ENCODE data around the gene CAPN13.

The CAPN13 gene

DNA sequence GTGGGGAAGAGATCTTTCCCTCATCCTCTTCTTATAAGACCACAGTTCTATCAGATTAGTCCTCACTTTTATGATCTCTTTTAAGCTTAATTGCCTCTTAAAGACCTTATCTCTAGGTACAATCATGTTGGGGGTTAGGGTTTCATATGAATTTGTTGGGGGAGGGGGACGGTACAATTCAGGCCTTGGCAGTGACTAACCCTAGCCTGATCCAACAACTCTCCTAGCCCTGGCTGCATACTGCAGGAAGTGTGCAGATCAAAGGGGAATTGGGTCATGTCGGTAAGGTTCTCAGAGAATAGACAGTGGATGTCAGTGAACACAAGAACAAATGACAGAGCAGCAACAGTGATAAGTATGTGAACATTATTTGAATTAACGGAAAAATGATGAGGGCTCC lies 16.4 kb downstream of the CAPN13 start:
- DNase-seq (ENCODE audit: insufficient read length, low spot score) (no peak), FAIRE-seq (no peak)
- no peak for TF ChIP-seq POLR2AphosphoS5 (IDR thresholded peaks at IDR 0.05; ENCODE audit: low read depth, low read length)

- DNase-seq (ENCODE audit: insufficient read length, low spot score) (no peak), FAIRE-seq (no peak)
- no peak for TF ChIP-seq POLR2A (IDR thresholded peaks at IDR 0.05; ENCODE audit: low read depth, low read length)
- no peak for TF ChIP-seq SPI1 (IDR thresholded peaks at IDR 0.05; ENCODE audit: low read depth, low read length)
- no peak for TF ChIP-seq TAF1 (IDR thresholded peaks at IDR 0.05; ENCODE audit: low read depth, low read length)
- no peak for TF ChIP-seq POU2F2 (IDR thresholded peaks at IDR 0.05; ENCODE audit: low read depth, low read length)
- no peak for TF ChIP-seq POLR2AphosphoS5 (IDR thresholded peaks at IDR 0.05; ENCODE audit: low read depth, low read length)
- TF ChIP-seq PAX5 (IDR thresholded peaks at IDR 0.05; ENCODE audit: insufficient read depth, low read length, severe bottlenecking), result no peak
These were observed 17.5 kb downstream of the CAPN13 start for GRCh38 chr2:30789670-30790210.

DNA sequence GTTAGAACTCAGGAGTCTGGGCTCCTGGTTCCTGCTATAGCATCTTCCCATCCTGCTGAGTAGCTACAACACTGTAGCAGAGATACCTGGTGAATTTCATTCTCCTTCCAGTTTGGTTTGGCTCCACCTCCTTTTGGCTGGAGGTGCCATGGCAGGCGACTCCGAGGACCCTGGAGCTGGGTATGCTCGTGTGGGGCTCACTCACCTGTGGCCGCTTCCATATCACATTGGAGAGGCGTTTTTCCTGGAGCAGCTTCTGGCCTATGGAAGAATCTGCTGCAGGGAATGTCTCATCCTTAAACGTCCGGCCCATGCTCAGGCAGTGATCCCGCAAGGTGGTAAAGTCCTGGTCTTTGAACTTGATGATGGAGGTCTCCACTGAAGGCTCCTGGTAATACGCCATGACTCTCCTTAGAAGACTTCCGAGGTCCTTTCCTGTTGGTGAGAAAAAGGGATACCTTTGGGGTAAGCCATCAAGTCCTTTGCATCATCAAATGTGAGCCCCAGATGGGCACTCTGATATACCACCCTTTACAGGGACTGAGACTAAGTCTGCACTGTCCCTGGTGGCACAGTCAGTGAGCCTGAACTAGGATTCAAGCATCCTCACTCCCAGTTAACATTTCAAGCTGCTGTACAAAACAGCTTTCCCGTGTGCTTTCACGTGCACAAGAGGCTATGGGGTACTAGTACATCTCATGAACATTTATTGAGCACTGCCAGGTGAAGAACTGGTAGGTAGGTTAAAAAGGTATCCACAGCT lies 20.1 kb downstream of the CAPN13 start:
- TF ChIP-seq POU2F2 (IDR thresholded peaks at IDR 0.05; ENCODE audit: low read depth, low read length), result no peak
- FAIRE-seq, result no peak

DNA sequence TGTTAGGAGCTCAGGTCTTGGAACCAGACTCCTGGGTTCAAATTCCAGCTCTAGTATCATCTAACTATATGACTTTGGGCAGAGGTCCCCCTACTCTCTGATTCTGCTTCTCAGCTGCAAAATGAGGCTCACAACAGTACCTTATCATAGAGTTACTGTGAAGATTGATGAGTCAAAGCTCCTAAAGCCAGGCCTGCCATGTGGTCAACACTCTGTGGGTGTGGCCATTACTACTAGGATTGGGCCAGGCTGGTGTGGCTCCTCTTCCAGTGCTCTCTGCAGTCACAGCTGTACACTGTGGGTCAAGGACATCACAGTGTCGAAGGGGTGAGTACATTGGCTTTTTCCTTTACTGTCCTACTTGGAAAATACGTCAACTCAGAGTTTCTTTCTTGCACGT lies 22.6 kb downstream of the CAPN13 start:
- no peak for FAIRE-seq
- DNase-seq (ENCODE audit: insufficient read length, low spot score), result no peak
- TF ChIP-seq POLR2AphosphoS5 (IDR thresholded peaks at IDR 0.05; ENCODE audit: low read depth, low read length) (no peak), PAX5 (IDR thresholded peaks at IDR 0.05; ENCODE audit: insufficient read depth, low read length, severe bottlenecking) (no peak), TAF1 (IDR thresholded peaks at IDR 0.05; ENCODE audit: low read depth, low read length) (no peak), POU2F2 (IDR thresholded peaks at IDR 0.05; ENCODE audit: low read depth, low read length) (no peak), POLR2A (IDR thresholded peaks at IDR 0.05; ENCODE audit: low read depth, low read length) (no peak), SPI1 (IDR thresholded peaks at IDR 0.05; ENCODE audit: low read depth, low read length) (no peak)

More for the DNA sequence above, 20.1 kb downstream of the CAPN13 start:
- no peak for DNase-seq (ENCODE audit: insufficient read length, low spot score)

DNA sequence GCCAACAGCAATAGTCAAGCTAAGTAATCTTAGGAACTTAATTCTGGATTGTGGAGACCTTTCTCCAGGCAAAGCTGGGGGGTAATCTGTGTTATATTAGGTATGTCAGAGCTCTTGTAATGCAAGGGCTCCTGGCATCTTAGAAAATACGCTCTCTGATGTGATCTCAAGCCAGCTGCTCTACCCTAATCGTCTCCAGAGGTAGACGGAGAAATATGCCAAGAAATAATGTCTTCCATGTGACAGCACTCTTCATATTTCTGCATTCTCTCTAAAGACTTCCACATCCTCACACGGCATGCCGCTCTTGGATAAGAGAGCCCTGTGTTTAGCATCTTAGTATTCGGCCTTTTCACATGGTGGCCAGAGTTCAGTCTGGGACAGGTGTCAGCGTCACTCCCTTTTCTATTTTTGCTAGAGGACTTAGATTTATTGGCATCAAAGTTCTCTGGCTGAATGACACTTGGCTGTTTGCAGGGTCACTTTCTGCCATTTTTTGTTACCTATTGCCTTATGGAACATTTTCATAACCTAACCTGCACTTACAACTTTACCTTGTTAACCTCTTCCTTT lies 25.2 kb downstream of the CAPN13 start:
- TF ChIP-seq POLR2AphosphoS5 (IDR thresholded peaks at IDR 0.05; ENCODE audit: low read depth, low read length), result no peak
- TF ChIP-seq SPI1 (IDR thresholded peaks at IDR 0.05; ENCODE audit: low read depth, low read length), result no peak
- TF ChIP-seq PAX5 (IDR thresholded peaks at IDR 0.05; ENCODE audit: insufficient read depth, low read length, severe bottlenecking), result no peak
- TF ChIP-seq POU2F2 (IDR thresholded peaks at IDR 0.05; ENCODE audit: low read depth, low read length), result no peak
- no peak for TF ChIP-seq TAF1 (IDR thresholded peaks at IDR 0.05; ENCODE audit: low read depth, low read length)
- no peak for TF ChIP-seq POLR2A (IDR thresholded peaks at IDR 0.05; ENCODE audit: low read depth, low read length)
- DNase-seq (ENCODE audit: insufficient read length, low spot score) (no peak), FAIRE-seq (no peak)

DNA sequence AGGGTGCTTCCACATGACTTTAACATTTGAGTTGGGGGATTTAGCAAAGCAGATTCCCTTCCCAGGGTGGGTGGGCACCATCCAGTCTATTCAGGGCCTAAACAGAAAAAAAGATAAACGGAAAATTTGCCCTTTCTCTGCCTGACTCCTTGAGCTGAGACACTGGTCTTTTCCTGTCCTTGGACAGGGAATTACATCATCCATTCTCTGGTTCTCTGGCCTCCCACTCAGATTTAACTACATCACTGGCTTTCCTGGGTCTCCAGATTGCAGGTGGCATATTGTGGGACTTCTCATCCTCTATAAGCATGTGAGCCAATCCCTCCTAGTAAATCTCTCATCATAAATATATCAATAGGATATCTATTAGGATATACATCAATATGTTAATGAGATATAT lies 25.8 kb downstream of the CAPN13 start:
- FAIRE-seq (no peak), DNase-seq (ENCODE audit: insufficient read length, low spot score) (no peak)
- TF ChIP-seq POLR2A (IDR thresholded peaks at IDR 0.05; ENCODE audit: low read depth, low read length) (no peak), SPI1 (IDR thresholded peaks at IDR 0.05; ENCODE audit: low read depth, low read length) (no peak), TAF1 (IDR thresholded peaks at IDR 0.05; ENCODE audit: low read depth, low read length) (no peak), PAX5 (IDR thresholded peaks at IDR 0.05; ENCODE audit: insufficient read depth, low read length, severe bottlenecking) (no peak), POLR2AphosphoS5 (IDR thresholded peaks at IDR 0.05; ENCODE audit: low read depth, low read length) (no peak), POU2F2 (IDR thresholded peaks at IDR 0.05; ENCODE audit: low read depth, low read length) (no peak)

DNA sequence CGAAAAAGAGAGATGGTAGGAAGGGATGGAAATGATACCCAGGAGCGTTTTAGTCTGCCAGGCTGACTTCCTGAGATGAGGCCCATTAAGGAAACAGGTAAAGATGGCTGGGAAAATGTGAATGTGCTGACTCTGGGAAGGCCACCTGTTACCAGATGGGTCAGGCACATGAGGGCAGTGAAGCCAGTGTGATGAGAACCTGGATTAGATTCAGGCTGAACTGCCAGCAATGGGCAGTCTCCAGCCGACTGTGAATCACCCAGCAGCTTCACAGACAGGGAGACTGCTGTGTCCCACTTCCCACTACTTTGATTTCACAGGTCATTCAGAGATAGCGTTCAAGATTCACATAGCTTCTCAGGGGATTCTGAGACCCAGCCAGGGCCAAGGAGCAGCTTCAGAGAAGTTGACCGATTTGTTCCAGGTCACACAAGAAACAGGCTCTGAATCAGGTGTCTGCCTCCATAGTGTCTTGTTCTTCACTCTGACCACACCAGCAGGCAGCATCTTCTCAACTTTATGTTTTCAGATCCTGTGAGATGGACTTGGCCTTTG lies 26.4 kb downstream of the CAPN13 start:
- no peak for FAIRE-seq
- no peak for TF ChIP-seq POLR2AphosphoS5 (IDR thresholded peaks at IDR 0.05; ENCODE audit: low read depth, low read length)
- TF ChIP-seq TAF1 (IDR thresholded peaks at IDR 0.05; ENCODE audit: low read depth, low read length), result no peak
- no peak for TF ChIP-seq PAX5 (IDR thresholded peaks at IDR 0.05; ENCODE audit: insufficient read depth, low read length, severe bottlenecking)
- TF ChIP-seq POLR2A (IDR thresholded peaks at IDR 0.05; ENCODE audit: low read depth, low read length), result no peak
- TF ChIP-seq SPI1 (IDR thresholded peaks at IDR 0.05; ENCODE audit: low read depth, low read length), result no peak
- TF ChIP-seq POU2F2 (IDR thresholded peaks at IDR 0.05; ENCODE audit: low read depth, low read length), result no peak
- no peak for DNase-seq (ENCODE audit: insufficient read length, low spot score)

DNA sequence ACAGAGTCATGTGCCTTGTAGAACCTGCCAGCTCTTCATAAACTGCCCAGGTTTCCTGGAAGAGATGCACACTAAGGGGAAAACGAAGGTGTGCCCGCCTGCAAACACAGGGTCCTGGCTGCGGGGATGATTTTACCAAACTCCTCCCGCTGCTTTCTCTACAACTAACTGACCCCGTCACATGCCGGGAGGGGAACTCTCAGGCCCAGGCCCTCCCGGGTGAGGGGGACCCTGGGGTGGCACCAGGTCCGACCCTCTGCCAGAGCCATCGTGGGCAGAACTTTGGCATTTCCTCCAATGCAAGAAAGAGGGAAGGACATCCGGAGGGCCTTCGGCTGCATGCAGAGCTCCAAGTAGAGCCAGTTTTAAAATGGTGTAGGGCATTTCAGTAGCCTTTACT lies 28.6 kb downstream of the CAPN13 start:
- no peak for FAIRE-seq
- DNase-seq (ENCODE audit: insufficient read length, low spot score), result no peak
- no peak for TF ChIP-seq PAX5 (IDR thresholded peaks at IDR 0.05; ENCODE audit: insufficient read depth, low read length, severe bottlenecking)
- TF ChIP-seq POLR2A (IDR thresholded peaks at IDR 0.05; ENCODE audit: low read depth, low read length), result no peak
- TF ChIP-seq SPI1 (IDR thresholded peaks at IDR 0.05; ENCODE audit: low read depth, low read length), result no peak
- no peak for TF ChIP-seq POLR2AphosphoS5 (IDR thresholded peaks at IDR 0.05; ENCODE audit: low read depth, low read length)
- TF ChIP-seq POU2F2 (IDR thresholded peaks at IDR 0.05; ENCODE audit: low read depth, low read length), result no peak

DNA sequence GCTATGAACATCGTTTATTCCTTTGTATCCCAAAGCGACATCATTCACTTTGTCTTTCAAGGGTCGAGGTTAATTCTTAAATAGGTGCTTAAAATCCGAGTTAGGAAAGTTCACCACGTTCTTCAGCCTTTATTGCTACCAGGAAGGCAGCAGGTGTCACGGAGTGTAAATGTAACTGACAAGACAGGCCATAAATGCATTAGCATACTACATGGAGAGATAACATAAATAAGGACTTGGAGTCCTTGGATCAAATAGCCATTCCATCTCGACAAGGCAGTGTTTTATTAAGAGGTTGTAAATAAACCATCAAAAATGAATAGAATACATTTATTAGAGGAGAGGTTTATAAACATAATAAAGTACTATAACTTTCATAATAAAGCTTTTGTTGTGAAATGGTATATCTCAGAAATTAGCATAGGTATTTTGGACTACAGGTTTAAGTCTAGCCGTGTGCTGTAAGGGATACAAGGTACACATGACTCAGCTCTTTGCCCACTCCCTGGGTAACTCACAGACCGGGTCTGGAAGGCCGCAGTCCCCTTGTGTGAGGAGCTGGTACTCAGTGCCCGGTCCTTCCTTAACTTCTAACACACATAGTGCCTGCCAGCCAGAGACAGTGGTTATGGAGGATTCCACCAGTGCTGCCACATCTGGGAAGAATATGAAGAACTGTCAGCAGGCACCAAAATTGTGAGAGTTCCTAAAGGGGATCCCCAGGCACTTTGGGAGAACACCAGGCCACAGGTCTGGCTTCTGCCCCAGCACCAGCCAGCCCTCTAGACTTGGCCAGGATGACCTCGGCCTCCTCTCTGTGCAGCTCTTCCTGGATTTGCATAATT lies 29.4 kb downstream of the CAPN13 start:
- DNase-seq (ENCODE audit: insufficient read length, low spot score) (no peak), FAIRE-seq (no peak)

More for the DNA sequence above, 29.4 kb downstream of the CAPN13 start:
- TF ChIP-seq POU2F2 (IDR thresholded peaks at IDR 0.05; ENCODE audit: low read depth, low read length) (no peak), POLR2A (IDR thresholded peaks at IDR 0.05; ENCODE audit: low read depth, low read length) (no peak), POLR2AphosphoS5 (IDR thresholded peaks at IDR 0.05; ENCODE audit: low read depth, low read length) (no peak), TAF1 (IDR thresholded peaks at IDR 0.05; ENCODE audit: low read depth, low read length) (no peak), PAX5 (IDR thresholded peaks at IDR 0.05; ENCODE audit: insufficient read depth, low read length, severe bottlenecking) (no peak), SPI1 (IDR thresholded peaks at IDR 0.05; ENCODE audit: low read depth, low read length) (no peak)

All from GM12891 (cell line).